Neural cell (in vitro differentiated cells): Measurements from ENCODE around the gene RRAGD. TPM values are rescaled to one million over a fixed set of nuclear protein-coding genes. Genes with fewer than 3 reads are reported as not detected.

Source experiments
- H2AFZ ChIP-seq: fragments of 200-600, 300-800 bp; sonication (generic), shearing (Covaris generic); 2 replicates; pipeline ENCODE4 v1.6.0; 2014; ENCODE audit warnings: low read depth, mild to moderate bottlenecking, antibody characterized with exemption, low read length, moderate library complexity
- H3F3A ChIP-seq: fragments of 200-600 bp; shearing (Covaris generic); 2 replicates; pipeline ENCODE4 v1.6.1; 2016; ENCODE audit warnings: mild to moderate bottlenecking, moderate library complexity, mixed read lengths, antibody characterized with exemption, low read length; ENCODE audit not compliant: insufficient read depth, poor library complexity, severe bottlenecking
- H3K27ac ChIP-seq: fragments of 200-600, 300-800 bp; sonication (generic), shearing (Covaris generic); 2 replicates; pipeline ENCODE4 v1.5.1; 2014; ENCODE audit warnings: mild to moderate bottlenecking, low read length, moderate library complexity
- H3K27me3 ChIP-seq: fragments of 300-800, 200-600 bp; sonication (generic), shearing (Covaris generic); 2 replicates; pipeline ENCODE4 v1.6.0; 2014; ENCODE audit warnings: mild to moderate bottlenecking, low read depth, low read length, moderate library complexity; ENCODE audit not compliant: insufficient read depth
- H3K36me3 ChIP-seq: fragments of 300-800, 200-600 bp; sonication (generic), shearing (Covaris generic); 2 replicates; pipeline ENCODE4 v1.5.1; 2014; ENCODE audit warnings: mild to moderate bottlenecking, antibody characterized with exemption, low read length, moderate library complexity; ENCODE audit not compliant: insufficient read depth
- H3K4me2 ChIP-seq: fragments of 300-800, 200-600 bp; sonication (generic), shearing (Covaris generic); 2 replicates; pipeline ENCODE4 v1.6.0; 2014; ENCODE audit warnings: mild to moderate bottlenecking, low read length
- H3K4me3 ChIP-seq: fragments of 300-800, 200-600 bp; sonication (generic), shearing (Covaris generic); 2 replicates; pipeline ENCODE4 v1.5.1; 2014; ENCODE audit warnings: mild to moderate bottlenecking, low read length, moderate library complexity
- H3K79me2 ChIP-seq: fragments of 200-600 bp; shearing (Covaris generic); replicated peaks from 2 replicates; pipeline ENCODE4 v1.6.0; 2014; ENCODE audit warnings: mild to moderate bottlenecking, low read length, moderate library complexity; ENCODE audit not compliant: insufficient read depth
- H3K9ac ChIP-seq: fragments of 300-800, 200-600 bp; sonication (generic), shearing (Covaris generic); 2 replicates; pipeline ENCODE4 v1.6.1; 2016; ENCODE audit warnings: mild to moderate bottlenecking, low read length, mixed read lengths
- H3K9me2 ChIP-seq: fragments of 200-600 bp; shearing (Covaris generic); 2 replicates; pipeline ENCODE4 v1.6.1; 2016; ENCODE audit warnings: mild to moderate bottlenecking, low read length, mixed read lengths; ENCODE audit not compliant: insufficient read depth
- H3K9me3 ChIP-seq: fragments of 200-600, 300-800 bp; sonication (generic), shearing (Covaris generic); 2 replicates; pipeline ENCODE4 v1.6.1; 2016; ENCODE audit warnings: mild to moderate bottlenecking, mixed run types, low read length, moderate library complexity, mixed read lengths
- H4K20me1 ChIP-seq: fragments of 200-600 bp; shearing (Covaris generic); 2 replicates; pipeline ENCODE4 v1.6.1; 2016; ENCODE audit warnings: mild to moderate bottlenecking, mixed run types; ENCODE audit not compliant: insufficient read depth
- CTCF ChIP-seq: fragments of 450-650 bp; IDR thresholded peaks from 2 replicates; pipeline ENCODE4 v1.5.1; 2014; ENCODE audit warnings: antibody characterized with exemption, mild to moderate bottlenecking, moderate library complexity; ENCODE audit not compliant: poor library complexity, severe bottlenecking
- EP300 ChIP-seq: fragments of 450-650 bp; conservative IDR thresholded peaks from 2 replicates; pipeline ENCODE4 v1.6.1; 2014; ENCODE audit warnings: antibody characterized with exemption, mild to moderate bottlenecking, moderate library complexity; ENCODE audit not compliant: poor library complexity, severe bottlenecking
- EZH2 ChIP-seq: fragments of 200-600, 300-800 bp; shearing (Covaris generic), sonication (generic); IDR thresholded peaks from 2 replicates; pipeline ENCODE4 v1.6.1; 2014; ENCODE audit warnings: antibody characterized with exemption, low read length, borderline replicate concordance, mild to moderate bottlenecking; ENCODE audit not compliant: insufficient read depth, poor library complexity, severe bottlenecking
- MXI1 ChIP-seq: fragments of 450-650 bp; conservative IDR thresholded peaks from 2 replicates; pipeline ENCODE4 v1.6.1; 2014; ENCODE audit warnings: antibody characterized with exemption, mild to moderate bottlenecking; ENCODE audit not compliant: poor library complexity, severe bottlenecking
- POLR2AphosphoS5 ChIP-seq: IDR thresholded peaks from 2 replicates; pipeline ENCODE4 v1.6.1; 2012
- RAD21 ChIP-seq: fragments of 450-650 bp; conservative IDR thresholded peaks from 2 replicates; pipeline ENCODE4 v1.6.1; 2014; ENCODE audit warnings: antibody characterized with exemption, mild to moderate bottlenecking, moderate library complexity
- REST ChIP-seq: IDR thresholded peaks from 2 replicates; pipeline ENCODE4 v1.6.1; 2012; ENCODE audit warnings: borderline replicate concordance
- SMC3 ChIP-seq: fragments of 450-650 bp; conservative IDR thresholded peaks from 2 replicates; pipeline ENCODE4 v1.6.1; 2014; ENCODE audit warnings: antibody characterized with exemption, mild to moderate bottlenecking, moderate library complexity; ENCODE audit not compliant: poor library complexity
- TAF1 ChIP-seq: IDR thresholded peaks from 2 replicates; pipeline ENCODE4 v1.6.1; 2012; ENCODE audit warnings: low read depth
- polyA plus RNA-seq: library from polyadenylated mRNA; depleted of rRNA; stranded (reverse); fragments of >200 nt; gene quantifications from 2 replicates; pipeline ENCODE4 v1.2.3, GENCODE V29; 2014

The RRAGD gene
- polyA plus RNA-seq, 1 donor from 2014 or later, result 34.1 TPM

GRCh38 chr6:89346433-89346832 lies 65.6 kb downstream of the RRAGD start:
- no peak overlapping the region for H3K4me2 ChIP-seq
- H3K27me3 ChIP-seq, result no peaks in the 10 kb centered on the region
- H3K79me2 ChIP-seq, result peaks cover 62% of the 10 kb centered on the region
- no peak overlapping the region for H2AFZ ChIP-seq
- no peaks in the 10 kb centered on the region for H3K36me3 ChIP-seq
- H3K9me3 ChIP-seq, result no peaks in the 10 kb centered on the region
- H3K4me3 ChIP-seq, result no peak overlapping the region
- TF ChIP-seq EZH2 (no peak), MXI1 (no peak), SMC3 (no peak), EP300 (no peak), CTCF (no peak), TAF1 (no peak), RAD21 (no peak), POLR2AphosphoS5 (no peak), REST (no peak)
- no peaks in the 10 kb centered on the region for H3F3A ChIP-seq
- no peak overlapping the region for H3K9ac ChIP-seq
- H3K9me2 ChIP-seq, result no peaks in the 10 kb centered on the region
- no peak overlapping the region for H3K27ac ChIP-seq
- H4K20me1 ChIP-seq, result no peaks in the 10 kb centered on the region

GRCh38 chr6:89339565-89339964 lies 72.5 kb downstream of the RRAGD start:
- Histone ChIP-seq H3K79me2 (peaks cover 13% of the 10 kb centered on the region), H4K20me1 (no peaks in the 10 kb centered on the region)
- no peak for TF ChIP-seq POLR2AphosphoS5
- TF ChIP-seq TAF1, result no peak
- no peak for TF ChIP-seq SMC3
- TF ChIP-seq EP300, result no peak
- TF ChIP-seq CTCF, result no peak
- no peak for TF ChIP-seq RAD21

More at GRCh38 chr6:89339565-89339964, 72.5 kb downstream of the RRAGD start:
- Histone ChIP-seq H3F3A (no peaks in the 10 kb centered on the region), H3K9me3 (no peaks in the 10 kb centered on the region), H3K4me3 (no peak overlapping the region), H3K4me2 (no peak overlapping the region), H3K36me3 (peaks cover 8% of the 10 kb centered on the region), H3K27me3 (no peaks in the 10 kb centered on the region), H3K9me2 (no peaks in the 10 kb centered on the region), H2AFZ (no peak overlapping the region), H3K9ac (no peak overlapping the region), H3K27ac (no peak overlapping the region)
